ENCODE results near the gene RELT. TPM values are rescaled to one million over a fixed set of nuclear protein-coding genes. Genes with fewer than 3 reads are reported as not detected.

Gene RELT
- total RNA-seq, 1 experiment from 2014 or later, result 13.8 TPM

DNA sequence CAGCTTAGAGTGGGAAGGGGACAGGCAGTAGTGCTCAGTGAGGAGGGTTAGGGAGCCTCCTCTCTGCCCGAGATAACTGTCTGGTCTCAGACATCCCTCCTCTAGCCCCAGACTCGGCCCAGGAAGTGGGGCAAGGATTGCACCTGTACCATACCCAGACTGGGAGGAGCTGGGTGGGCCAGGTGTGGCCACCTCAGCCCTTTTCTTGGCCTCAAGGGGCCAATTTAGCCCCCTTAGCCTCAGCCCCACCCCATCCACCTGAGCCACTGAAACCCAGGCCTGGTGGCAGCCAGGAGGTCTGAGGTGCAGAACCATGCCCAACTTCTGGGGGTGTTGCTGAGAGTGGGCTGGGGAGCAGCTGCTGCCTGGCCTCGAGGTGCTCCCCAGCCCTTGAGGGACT, 6.5 kb downstream of the RELT start:
- Histone ChIP-seq H3K4me2 (ENCODE audit: low read length) (no peak overlapping the region), H3K27me3 (ENCODE audit: insufficient read depth, low read length) (no peaks in the 10 kb centered on the region), H3K27ac (ENCODE audit: low read depth, low read length) (no peak overlapping the region), H4K20me1 (ENCODE audit: insufficient read depth) (no peaks in the 10 kb centered on the region; the same call in 1 of the 2 replicates), H3K4me1 (ENCODE audit: control insufficient read depth in 1 of 2, insufficient read depth in 2 of 2, low read length in 2 of 2) (peaks cover 7 to 40% of the 10 kb centered on the region in 2 experiments; a peak in 3 of 4 replicates), H3K4me3 (replicated peaks in 1 of 2; ENCODE audit: low read depth in 1 of 2, low read length in 2 of 2) (no peak overlapping the region), H3K36me3 (ENCODE audit: control insufficient read depth in 1 of 2, insufficient read depth in 2 of 2, low read length in 2 of 2) (peaks cover 0 to 10% of the 10 kb centered on the region in 2 experiments; a peak in 1 of 4 replicates), H3K9me3 (ENCODE audit: control insufficient read depth in 1 of 2, insufficient read depth in 1 of 2, low read depth in 1 of 2, low read length in 2 of 2) (no peaks in the 10 kb centered on the region), H3K79me2 (ENCODE audit: insufficient read depth, low read length) (peaks cover 100% of the 10 kb centered on the region), H3K9ac (ENCODE audit: low read length) (no peak overlapping the region), H3K9me2 (ENCODE audit: insufficient read depth) (no peaks in the 10 kb centered on the region), H2AFZ (ENCODE audit: low read depth, low read length, poor library complexity, severe bottlenecking) (no peak overlapping the region)
- CTCF ChIA-PET, result interaction anchor here (1.0 kb wide), 1 partner anchor 32 kb away, joined by 4 read pairs; no protein-coding TSS in a partner anchor
- TF ChIP-seq, protein P1, sequence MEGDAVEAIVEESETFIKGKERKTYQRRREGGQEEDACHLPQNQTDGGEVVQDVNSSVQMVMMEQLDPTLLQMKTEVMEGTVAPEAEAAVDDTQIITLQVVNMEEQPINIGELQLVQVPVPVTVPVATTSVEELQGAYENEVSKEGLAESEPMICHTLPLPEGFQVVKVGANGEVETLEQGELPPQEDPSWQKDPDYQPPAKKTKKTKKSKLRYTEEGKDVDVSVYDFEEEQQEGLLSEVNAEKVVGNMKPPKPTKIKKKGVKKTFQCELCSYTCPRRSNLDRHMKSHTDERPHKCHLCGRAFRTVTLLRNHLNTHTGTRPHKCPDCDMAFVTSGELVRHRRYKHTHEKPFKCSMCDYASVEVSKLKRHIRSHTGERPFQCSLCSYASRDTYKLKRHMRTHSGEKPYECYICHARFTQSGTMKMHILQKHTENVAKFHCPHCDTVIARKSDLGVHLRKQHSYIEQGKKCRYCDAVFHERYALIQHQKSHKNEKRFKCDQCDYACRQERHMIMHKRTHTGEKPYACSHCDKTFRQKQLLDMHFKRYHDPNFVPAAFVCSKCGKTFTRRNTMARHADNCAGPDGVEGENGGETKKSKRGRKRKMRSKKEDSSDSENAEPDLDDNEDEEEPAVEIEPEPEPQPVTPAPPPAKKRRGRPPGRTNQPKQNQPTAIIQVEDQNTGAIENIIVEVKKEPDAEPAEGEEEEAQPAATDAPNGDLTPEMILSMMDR (IDR thresholded peaks at IDR 0.05 in 2 of 3, conservative IDR thresholded peaks at IDR 0.05 in 1 of 3; ENCODE audit: borderline replicate concordance in 1 of 3, insufficient read depth in 1 of 3, low read depth in 2 of 3, low read length in 2 of 3), result no peak
- TF ChIP-seq, protein P2, sequence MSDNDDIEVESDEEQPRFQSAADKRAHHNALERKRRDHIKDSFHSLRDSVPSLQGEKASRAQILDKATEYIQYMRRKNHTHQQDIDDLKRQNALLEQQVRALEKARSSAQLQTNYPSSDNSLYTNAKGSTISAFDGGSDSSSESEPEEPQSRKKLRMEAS (IDR thresholded peaks at IDR 0.05), result no peak
- DNase-seq (ENCODE audit: low read depth, low spot score) (no peak), ATAC-seq (no peak)
- RAD21 ChIA-PET (ENCODE audit: low non-redundant PET in 1 of 2, low total read pairs in 2 of 2, uncharacterized antibody in 2 of 2, unreplicated experiment in 2 of 2), result no interaction called here
- POLR2A ChIA-PET, result no interaction called here
- intact Hi-C loops (cut with micrococcal nuclease), result no loop called here
- BruUV-seq (replicated peaks), result no TSS peak

DNA sequence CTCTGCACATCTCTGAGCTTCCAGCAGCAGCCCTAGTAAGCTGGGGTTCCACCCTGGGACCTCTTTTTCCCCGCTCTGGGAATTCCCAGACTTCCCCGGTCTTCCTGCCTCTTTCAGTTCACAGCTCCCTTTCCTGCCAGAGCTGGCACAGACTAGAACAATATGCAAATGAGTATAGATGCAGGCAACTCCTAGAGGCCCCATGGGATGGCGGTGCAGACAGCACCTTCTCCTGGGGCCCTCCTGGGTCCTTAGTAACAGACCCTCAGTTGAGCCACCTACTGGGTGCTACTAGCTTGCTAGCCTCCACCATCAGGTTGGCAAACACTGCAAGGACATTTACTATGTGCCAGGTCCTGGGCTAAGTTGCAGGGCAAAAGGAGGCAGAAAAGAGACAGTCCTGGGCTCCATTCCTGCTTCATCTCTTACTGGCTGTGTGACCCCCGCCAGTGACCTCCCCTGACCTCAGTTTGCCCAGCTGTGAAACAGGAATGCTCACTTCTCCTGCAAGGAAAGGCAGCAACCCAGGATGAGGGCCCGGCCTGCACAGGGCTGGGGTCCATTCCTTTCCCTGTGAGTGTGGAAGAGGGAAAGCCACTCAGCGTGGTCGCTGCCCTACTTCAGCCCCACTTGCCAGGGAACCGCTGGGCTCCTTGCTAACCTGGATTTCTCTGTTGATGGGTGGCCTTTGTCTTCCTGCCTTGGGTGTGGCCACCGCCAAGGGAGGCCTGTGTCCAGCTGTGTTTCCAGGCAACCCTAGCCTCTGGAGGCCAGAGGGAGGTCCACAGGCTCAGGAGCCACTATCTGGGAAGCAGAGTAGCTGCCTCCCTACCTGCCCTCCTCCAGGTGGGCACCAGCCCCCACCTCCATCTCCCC, 7.3 kb downstream of the RELT start:
- Histone ChIP-seq H2AFZ (ENCODE audit: low read depth, low read length, poor library complexity, severe bottlenecking) (no peak overlapping the region), H3K9ac (ENCODE audit: low read length) (no peak overlapping the region), H3K79me2 (ENCODE audit: insufficient read depth, low read length) (peaks cover 100% of the 10 kb centered on the region), H3K27me3 (ENCODE audit: insufficient read depth, low read length) (no peaks in the 10 kb centered on the region), H3K4me1 (ENCODE audit: control insufficient read depth in 1 of 2, insufficient read depth in 2 of 2, low read length in 2 of 2) (peaks cover 7 to 39% of the 10 kb centered on the region in 2 experiments; a peak in 3 of 4 replicates), H3K4me2 (ENCODE audit: low read length) (no peak overlapping the region; the same call in 1 of the 2 replicates), H3K27ac (ENCODE audit: low read depth, low read length) (no peak overlapping the region), H3K9me2 (ENCODE audit: insufficient read depth) (no peaks in the 10 kb centered on the region), H3K9me3 (ENCODE audit: control insufficient read depth in 1 of 2, insufficient read depth in 1 of 2, low read depth in 1 of 2, low read length in 2 of 2) (no peaks in the 10 kb centered on the region), H4K20me1 (ENCODE audit: insufficient read depth) (no peaks in the 10 kb centered on the region; the same call in 1 of the 2 replicates), H3K36me3 (ENCODE audit: control insufficient read depth in 1 of 2, insufficient read depth in 2 of 2, low read length in 2 of 2) (peaks cover 0 to 9% of the 10 kb centered on the region in 2 experiments; a peak in 1 of 4 replicates), H3K4me3 (replicated peaks in 1 of 2; ENCODE audit: low read depth in 1 of 2, low read length in 2 of 2) (no peak overlapping the region)
- ChIA-PET CTCF (interaction anchor here (1.0 to 2.0 kb wide), 2 partner anchors 10 to 32 kb away, joined by 4 to 7 read pairs; no protein-coding TSS in a partner anchor), RAD21 (ENCODE audit: low non-redundant PET in 1 of 2, low total read pairs in 2 of 2, uncharacterized antibody in 2 of 2, unreplicated experiment in 2 of 2) (no interaction called here), POLR2A (no interaction called here)
- intact Hi-C loops (cut with micrococcal nuclease), result no loop called here
- ATAC-seq (no peak), DNase-seq (ENCODE audit: low read depth, low spot score) (no peak)
- no TSS peak for BruUV-seq (replicated peaks)
- TF ChIP-seq FOSL1 (IDR thresholded peaks at IDR 0.05; ENCODE audit: low read depth) (no peak), POLR2A (IDR thresholded peaks at IDR 0.05; ENCODE audit: borderline replicate concordance, extremely low read depth, insufficient read depth, insufficient read length) (no peak)
